GM21390 (cell line): Measurements from ENCODE around the gene OR11A1.

ENCODE experiments used
- ATAC-seq: cut with Tn5 transposase; IDR thresholded peaks from one replicate; pipeline ENCODE4 v1.9.1; 2021; ENCODE audit not compliant: unreplicated experiment

OR11A1 gene

DNA sequence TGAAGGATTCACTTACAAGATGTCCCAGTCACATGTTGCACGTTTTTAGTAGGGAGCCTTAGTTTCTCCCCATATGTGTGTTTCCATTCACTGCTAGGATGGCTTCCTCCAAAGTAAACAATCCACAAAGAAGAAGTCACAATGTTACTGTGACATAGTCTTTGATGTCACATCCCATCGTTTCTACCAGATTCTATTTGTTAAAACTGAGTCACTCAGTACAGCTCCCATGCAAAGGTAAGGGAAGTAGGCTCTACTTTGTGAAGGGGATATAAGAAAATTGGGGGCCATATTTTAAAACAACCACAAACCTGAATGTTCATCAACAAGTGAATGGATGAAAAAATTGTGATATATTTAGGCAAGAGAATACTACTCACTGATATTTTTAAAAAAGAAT, at the start of gene OR11A1, which contains the start of gene OR2H1:
TSS of gene OR11A1 (minus strand) at position 101 of the 400 bp plus-strand sequence. CDS start 29,430 bp downstream, outside the sequence.
TSS of gene OR2H1 (plus strand) at position 185 of the 400 bp plus-strand sequence. CDS start 4,615 bp downstream, outside the sequence.
- no peak for ATAC-seq

GRCh38 chr6:29506446-29507067, 49.7 kb upstream of the OR11A1 start:
- ATAC-seq: no peak

DNA sequence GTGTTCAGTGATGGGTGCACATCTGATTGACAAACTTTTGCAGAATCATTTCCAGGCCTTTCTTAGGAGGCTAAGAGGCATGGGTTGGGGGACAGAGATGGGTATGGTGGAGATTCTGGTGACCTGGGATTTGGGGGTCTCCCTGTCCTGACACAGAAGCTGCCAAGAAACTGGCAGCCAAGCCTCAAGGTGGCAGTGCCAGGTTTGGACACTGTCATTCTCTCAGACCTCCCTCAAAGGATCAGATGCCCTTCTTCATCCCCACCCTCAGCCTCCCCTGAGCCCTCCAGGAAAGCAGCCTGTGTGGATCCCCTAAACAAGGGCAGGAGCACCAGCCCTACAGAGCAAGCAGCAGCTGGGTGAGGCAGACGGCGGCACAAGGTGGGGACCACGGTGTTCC, 48.9 kb upstream of the OR11A1 start:
- ATAC-seq: no peak

DNA sequence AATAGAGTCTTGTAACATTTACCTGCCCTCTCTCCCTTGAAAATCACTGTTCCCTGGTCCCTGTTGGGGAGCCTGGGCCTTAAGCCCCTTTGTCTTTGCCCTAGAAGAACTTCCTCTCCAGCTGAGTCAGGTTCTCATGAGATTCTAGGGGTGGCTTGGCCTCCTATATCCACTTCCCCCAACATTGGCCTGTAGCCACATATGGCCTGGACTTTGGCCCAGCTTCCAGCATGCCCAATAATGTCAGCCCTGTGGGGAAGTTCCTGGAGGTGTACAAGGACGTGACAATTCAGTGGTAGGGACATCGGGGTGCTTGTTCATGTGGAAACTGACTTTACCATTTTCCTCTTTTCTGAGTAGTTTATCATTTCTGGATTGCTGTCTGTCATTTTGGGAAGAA, 48.1 kb upstream of the OR11A1 start:
- ATAC-seq: no peak

DNA sequence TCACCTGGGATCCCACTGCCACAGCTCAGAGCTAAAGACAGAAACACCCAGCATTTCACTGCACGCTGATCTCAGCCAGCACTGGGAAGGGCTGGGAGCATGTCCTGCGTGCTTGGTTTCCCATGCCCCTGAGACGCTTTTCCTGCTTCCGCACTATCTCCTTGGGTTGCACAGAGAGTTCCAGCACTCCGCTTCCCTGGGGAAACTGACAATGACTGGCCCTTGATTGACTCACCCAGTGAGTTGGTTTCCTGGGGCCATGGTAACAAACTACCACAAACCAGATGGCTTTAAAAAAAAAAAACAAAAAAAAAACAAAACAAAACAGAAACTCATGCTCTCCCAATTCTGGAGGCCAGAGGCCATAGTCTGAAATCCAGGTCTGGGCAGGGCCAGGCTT, 45.7 kb upstream of the OR11A1 start:
- no peak for ATAC-seq

GRCh38 chr6:29502181-29502580, 45.3 kb upstream of the OR11A1 start:
- no peak for ATAC-seq

GRCh38 chr6:29501106-29501505, 44.2 kb upstream of the OR11A1 start:
- ATAC-seq: no peak

GRCh38 chr6:29500594-29500993, 43.7 kb upstream of the OR11A1 start:
- no peak for ATAC-seq

DNA sequence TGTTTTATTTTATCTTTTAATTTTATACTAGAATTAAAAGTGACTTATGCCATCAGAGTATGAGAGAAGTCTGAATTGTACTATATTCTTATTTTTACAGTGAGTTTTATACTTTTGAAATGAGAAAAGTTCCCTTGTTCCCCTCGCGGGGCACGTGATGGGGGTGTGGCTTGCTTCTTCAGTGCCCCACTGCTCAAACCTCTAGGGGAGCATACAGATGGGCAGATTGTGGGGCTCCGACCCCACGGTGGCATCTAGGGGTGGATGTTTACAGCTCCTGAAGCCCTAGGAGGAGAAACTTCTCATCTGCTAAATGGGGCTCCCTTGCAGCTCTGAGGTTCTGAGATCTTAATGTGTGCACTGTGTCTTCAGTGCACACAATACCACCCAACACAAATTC, 42.8 kb upstream of the OR11A1 start:
- ATAC-seq: no peak

DNA sequence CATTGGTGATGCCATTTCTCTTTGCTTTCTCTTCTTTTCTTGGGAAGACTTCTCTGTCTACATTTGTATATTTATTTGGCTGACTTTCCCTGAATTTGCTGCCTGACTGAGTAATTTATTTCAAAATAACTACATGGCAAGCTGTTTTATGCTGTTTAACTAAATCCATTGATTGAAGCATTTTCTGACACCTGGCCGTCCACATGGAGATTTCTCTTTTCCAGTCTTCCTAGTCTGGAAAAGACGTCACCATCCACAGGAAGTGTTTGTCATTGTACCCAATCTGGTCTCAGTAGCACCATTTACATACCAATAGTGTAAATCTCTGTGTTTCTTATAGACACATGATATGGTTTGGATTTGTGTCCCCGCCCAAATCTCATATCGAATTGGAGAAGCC, 40.1 kb upstream of the OR11A1 start:
- no peak for ATAC-seq

DNA sequence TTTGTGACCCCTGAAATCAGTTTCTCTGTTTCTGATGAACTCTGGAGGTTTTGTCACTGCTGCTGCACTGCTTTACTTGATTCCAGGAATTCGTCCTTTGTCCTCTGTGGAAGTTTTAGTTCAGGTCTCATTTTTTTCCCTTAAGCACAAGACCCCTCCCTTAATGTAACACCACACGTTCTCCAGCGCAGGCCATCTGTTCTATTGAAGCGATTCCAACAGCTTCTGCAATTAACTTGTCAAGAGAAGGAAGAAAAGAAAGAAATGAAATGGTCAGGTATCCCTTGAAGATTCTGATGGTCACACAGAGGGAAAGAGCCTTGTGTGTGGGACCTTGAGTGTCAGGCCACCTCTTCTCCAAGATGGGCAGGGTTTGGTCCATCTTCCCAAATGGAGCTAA, 38.7 kb upstream of the OR11A1 start:
- ATAC-seq: no peak

DNA sequence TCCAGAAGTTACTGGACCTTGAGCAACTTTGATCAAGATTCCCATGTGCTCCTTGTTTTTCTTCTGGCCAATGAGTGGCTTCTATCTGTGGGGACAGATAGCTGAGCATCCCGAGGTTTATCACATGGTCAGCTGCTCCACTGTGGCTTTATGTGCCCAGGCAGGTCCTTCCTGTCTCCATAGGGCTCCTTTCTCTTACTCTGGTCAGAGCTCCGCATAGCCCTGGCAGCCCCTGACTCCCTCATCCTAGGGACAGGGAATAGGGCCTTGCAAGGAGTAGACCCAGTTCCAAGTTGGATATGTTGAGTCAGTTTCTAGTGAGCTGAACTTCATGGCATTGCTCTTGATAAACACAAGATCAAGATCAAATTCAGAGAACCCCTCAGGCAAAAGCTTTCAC, 37.3 kb upstream of the OR11A1 start:
- no peak for ATAC-seq

DNA sequence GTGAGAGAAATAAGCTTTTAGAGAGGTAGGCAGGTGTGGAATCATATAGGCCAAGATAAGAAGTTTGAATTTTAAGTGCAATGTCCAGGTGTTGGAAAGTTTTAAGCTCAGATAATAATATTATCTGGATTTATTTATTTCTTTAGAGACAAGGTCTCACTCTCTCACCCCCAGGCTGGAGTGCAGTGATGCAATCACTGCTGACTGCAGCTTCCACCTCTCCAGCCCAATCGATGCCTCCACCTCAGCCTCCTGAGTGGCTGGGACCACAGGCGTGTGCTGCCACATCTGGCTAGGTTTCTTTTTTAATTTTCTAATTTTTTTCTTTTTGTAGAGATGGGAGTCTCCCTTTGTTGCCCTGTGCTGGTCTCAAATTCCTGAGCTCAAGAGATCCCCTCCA, 36.4 kb upstream of the OR11A1 start:
- no peak for ATAC-seq

GRCh38 chr6:29491574-29491973, 34.7 kb upstream of the OR11A1 start:
- no peak for ATAC-seq

DNA sequence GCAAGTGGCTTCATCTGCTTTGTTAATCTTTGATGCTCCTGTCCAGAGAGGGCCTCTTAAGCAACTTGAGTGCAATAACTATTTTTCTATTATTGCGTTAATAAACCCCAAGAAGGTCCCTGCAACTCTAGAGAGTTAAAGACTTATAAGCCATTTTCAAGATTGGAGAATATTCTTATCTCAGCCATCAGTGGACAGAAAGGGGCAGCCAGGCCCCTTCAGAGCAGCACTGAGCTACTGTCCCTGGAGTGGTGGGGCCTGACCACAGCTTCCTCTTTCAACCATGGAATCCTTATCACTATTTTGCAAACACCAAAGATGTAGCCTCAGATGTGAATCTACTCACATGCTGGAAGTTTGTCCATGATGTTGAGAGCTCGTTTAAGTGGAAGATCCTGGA, 33.7 kb upstream of the OR11A1 start:
- no peak for ATAC-seq

DNA sequence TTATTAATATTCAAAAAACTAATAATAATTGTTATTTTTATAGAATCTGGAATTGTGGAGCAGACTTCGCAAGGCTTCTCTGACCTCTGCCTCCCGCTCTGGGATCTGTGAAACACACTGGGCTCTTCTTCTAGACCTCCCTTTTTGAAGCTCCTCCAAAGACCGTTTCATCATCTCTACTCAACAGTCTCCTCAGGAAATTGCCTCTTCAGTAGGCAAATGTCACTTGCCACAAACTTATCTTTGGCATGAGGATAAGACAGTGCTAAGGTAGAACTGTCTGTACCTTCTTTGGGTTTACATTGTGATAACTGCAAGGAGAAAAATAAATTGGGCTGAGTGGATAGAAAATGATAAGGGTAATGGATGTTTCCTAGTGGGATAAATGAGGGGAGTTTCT, 33.2 kb upstream of the OR11A1 start:
- no peak for ATAC-seq

GRCh38 chr6:29489286-29489685, 32.4 kb upstream of the OR11A1 start:
- ATAC-seq: no peak

GRCh38 chr6:29488874-29489273, 32.0 kb upstream of the OR11A1 start:
- ATAC-seq: no peak

GRCh38 chr6:29487660-29488059, 30.8 kb upstream of the OR11A1 start, which contains the start of gene MAS1L:
MAS1L (minus strand) TSS chr6:29487956; CDS start chr6:29487902, 54 bp downstream.
- ATAC-seq: no peak

- ATAC-seq: no peak
Observed at GRCh38 chr6:29487131-29487530, 30.3 kb upstream of the OR11A1 start.

GRCh38 chr6:29486577-29486976, 29.7 kb upstream of the OR11A1 start:
- ATAC-seq: no peak

GRCh38 chr6:29483735-29484134, 26.9 kb upstream of the OR11A1 start:
- no peak for ATAC-seq

DNA sequence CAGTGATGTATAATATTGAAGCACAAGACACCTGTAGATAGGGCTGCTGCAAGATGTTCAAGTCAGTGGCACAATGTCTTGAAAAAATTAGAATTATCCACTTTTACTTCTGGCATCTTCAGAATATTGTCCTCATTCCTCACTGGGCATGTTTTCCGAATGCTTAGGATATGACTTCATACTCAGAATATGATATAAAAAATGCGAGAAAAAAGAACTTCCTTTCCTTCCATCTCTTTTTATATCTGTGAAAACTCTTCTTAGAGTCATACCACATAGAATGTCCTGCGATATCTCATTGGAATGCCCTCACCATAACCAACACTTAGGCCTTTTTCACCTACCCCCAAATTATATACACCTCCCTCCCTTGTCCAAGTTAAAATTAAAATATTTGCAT, 26.3 kb upstream of the OR11A1 start:
- no peak for ATAC-seq
